ENCODE results near the gene EPHA3.
"Not testable (repeated sequence)": the region's sequence is repeated elsewhere in the genome, so short reads cannot be mapped to it uniquely, and the experiment has no call there.

Gene EPHA3

DNA sequence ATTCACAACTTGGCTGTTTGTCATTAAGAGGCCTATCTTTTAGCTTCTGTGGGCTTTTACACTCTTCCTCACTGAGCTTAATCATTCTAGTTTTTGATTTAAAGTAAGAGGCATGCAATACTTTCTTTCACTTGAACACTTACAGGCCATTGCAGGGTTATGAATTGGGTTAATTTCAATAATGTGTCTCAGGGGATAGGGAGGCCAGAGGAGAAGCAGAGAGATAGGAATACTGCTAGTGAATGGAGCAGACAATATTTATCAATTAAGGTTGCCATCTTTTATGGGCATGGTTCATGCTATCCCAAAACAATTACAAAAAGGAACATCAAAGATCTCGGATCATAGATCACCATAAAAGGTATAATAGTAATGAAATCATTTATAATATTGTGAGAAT, 189.8 kb downstream of the EPHA3 start:
- no peak for DNase-seq

GRCh38 chr3:89300526-89300925, 193.1 kb downstream of the EPHA3 start:
- DNase-seq = no peak

- DNase-seq = no peak
Measured at GRCh38 chr3:89300981-89301380, 193.6 kb downstream of the EPHA3 start.

GRCh38 chr3:89303701-89304100, 196.3 kb downstream of the EPHA3 start:
- DNase-seq = no peak

GRCh38 chr3:89306540-89306939, 199.1 kb downstream of the EPHA3 start:
- no peak for DNase-seq

GRCh38 chr3:89311581-89311980, 204.2 kb downstream of the EPHA3 start:
- DNase-seq = no peak

GRCh38 chr3:89312141-89312540, 204.7 kb downstream of the EPHA3 start:
- no peak for DNase-seq

- no peak for DNase-seq
Measured at GRCh38 chr3:89314454-89315098, 207.2 kb downstream of the EPHA3 start.

- no peak for DNase-seq
Measured at GRCh38 chr3:89315750-89316470, 208.5 kb downstream of the EPHA3 start.

GRCh38 chr3:89320186-89320585, 212.8 kb downstream of the EPHA3 start:
- no peak for DNase-seq

GRCh38 chr3:89326997-89327396, 219.6 kb downstream of the EPHA3 start:
- no peak for DNase-seq

DNA sequence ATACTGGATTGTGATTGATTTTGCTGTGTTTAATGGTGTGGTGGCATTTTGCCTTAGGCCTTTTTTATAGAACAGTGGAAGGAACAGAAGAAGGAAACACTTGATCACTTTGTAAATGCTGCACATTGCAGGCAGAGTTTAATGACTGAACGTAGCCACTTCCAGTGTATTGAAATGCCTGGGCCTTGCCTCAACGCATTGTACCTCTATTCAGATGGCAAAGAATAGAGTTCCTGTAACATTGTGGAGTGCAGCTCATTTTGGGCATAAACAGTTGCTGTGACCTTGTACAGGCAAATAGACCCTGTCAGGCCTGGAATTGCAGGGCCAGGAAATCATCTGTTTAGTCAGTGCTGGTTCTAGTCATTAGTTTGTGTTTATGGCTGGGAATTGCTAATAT, 225.0 kb downstream of the EPHA3 start:
- no peak for DNase-seq

DNA sequence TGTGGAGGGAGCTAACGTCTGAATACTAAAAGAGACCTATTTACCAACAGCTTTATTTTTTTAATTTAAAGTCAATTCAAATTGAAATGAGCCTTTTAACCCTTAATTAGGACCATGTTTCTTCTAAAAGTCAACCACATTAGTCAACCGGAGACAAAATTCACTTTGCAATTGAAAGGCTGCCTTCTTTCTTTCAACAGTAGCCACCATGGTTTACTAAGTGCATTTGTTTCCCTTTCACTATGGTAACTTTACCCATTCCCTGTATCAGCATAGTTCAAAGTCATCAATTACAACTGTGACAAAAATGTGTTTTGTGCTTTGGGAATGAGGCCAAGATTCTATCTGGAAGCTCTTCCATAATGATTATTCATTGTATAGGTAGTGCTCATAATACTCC, 225.4 kb downstream of the EPHA3 start:
- no peak for DNase-seq

- no peak for DNase-seq
Measured at GRCh38 chr3:89335693-89336092, 228.3 kb downstream of the EPHA3 start.

DNA sequence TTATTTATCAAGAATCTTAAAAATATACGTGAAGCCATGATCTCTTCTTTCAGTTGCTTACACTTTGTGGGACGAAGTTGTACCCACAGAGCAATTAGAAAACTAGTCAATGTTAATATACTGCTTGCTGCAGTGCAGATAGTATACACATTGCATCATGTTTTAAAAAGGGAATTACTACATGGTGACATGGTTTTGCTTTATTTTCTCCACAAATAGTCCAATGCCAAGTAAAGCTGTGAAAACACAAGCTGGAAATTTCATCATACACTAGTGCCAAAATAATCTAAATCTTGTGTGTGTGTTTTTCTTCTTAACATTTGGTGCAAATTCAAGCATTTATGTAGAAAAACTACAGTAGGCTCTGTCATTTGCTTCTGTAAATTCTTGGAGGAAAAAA, 233.0 kb downstream of the EPHA3 start:
- no peak for DNase-seq

DNA sequence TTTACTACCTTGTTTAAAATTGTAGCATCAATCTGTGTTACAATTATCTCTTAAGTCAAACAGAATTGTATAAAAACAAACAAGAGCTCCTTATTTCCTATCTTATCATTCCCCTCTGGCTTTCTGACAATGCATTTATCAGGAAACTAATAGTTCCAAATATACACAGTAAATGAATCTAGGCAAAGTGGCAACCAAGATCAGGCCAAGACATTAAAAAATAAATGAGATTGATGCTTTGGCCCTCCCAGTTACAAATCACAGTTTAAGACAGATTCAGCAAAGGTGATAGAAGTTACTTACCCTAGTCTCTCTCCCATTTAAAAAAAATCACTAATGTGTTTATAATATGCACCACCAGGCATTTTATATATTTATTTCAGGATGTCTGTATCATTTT, 236.7 kb downstream of the EPHA3 start:
- DNase-seq = no peak

GRCh38 chr3:89350935-89351334, 243.5 kb downstream of the EPHA3 start:
- not testable (repeated sequence) for DNase-seq

- no peak for DNase-seq
Measured at GRCh38 chr3:89353465-89353864, 246.0 kb downstream of the EPHA3 start.

- DNase-seq = no peak
Measured at GRCh38 chr3:89358281-89358680, 250.9 kb downstream of the EPHA3 start.

DNA sequence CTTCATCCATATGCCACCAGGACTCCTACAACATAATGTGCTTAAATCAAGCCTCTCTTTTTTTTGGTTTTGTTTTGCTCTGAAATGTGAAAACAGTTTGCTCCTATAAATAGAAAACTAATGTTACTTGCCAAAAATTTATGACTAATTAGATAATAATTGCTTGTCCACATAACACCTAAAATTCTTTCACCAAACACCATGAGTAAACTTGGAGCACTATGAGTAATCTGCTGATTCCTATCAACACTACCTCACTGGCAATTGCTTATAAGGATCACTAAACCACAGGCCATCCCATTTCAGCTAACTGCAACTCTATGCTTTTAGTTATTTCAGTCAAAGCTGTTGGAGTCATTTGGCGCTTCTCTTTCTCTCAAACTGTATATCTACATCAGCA, 252.7 kb downstream of the EPHA3 start:
- no peak for DNase-seq

- DNase-seq = no peak
Measured at GRCh38 chr3:89362496-89362895, 255.1 kb downstream of the EPHA3 start.

DNA sequence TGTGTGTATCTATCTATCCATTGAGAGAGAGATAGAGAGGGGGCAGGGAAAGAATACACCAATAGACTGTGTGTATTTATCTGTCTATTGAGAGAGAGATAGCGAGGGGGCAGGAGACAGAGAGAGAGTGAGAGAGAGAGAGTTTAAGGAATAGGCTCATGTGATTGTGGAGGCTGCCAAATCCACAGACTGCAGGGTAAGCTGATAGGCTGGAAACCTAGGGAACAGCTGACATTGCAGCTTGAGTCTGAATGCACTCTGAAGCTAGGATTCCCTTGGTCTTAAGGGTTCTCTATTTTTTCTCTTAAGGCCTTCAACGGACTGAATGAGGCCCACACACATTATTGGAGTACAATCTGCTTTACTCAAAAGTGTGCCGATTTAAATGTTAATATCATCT, 255.8 kb downstream of the EPHA3 start:
- no peak for DNase-seq

GRCh38 chr3:89364314-89364713, 256.9 kb downstream of the EPHA3 start:
- DNase-seq = no peak

DNA sequence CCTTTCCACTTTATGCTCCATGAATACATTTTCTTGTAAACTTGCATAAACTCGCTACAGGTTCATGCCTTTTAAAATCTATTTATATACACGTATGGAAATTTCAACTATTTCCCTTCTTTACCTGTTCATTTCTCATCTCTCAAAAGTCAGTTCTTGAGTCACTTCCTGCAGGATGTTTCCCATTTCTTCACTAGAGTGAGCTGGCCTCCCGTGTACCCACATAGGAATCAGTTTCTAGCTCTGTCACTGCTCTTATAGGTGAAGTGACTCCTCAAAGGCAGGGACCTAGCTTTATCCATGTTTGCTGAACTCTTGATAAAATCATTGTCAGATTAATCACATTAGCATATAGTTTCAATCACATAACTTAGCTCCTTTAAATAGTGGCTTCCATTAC, 259.7 kb downstream of the EPHA3 start:
- no peak for DNase-seq

DNA sequence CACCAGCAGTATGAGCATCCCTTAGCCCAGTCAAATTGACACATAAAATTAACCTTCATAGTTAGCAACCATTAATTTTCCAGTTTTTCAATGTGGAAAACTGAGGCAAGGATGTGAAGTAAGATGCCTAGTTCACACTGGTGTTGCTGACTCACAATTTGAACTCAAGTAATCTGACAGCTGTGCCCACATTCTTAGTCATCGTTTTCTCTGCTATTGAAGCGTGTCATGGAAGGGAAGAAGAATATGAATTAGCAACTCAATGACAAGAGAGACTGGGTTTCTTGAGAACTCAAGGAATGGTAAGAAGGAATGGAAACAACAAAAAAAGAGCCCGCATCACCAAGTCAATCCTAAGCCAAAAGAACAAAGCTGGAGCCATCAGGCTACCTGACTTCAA, 261.4 kb downstream of the EPHA3 start:
- DNase-seq = no peak
